Activated naive CD4-positive, alpha-beta T cell (primary cell): ENCODE measurements around the gene RBPJ.

ENCODE experiments used
- DNase-seq, 4 experiments: peaks; one replicate each; lab custom pipeline; 2025; lab: John Stamatoyannopoulos, UW

The RBPJ gene

DNA sequence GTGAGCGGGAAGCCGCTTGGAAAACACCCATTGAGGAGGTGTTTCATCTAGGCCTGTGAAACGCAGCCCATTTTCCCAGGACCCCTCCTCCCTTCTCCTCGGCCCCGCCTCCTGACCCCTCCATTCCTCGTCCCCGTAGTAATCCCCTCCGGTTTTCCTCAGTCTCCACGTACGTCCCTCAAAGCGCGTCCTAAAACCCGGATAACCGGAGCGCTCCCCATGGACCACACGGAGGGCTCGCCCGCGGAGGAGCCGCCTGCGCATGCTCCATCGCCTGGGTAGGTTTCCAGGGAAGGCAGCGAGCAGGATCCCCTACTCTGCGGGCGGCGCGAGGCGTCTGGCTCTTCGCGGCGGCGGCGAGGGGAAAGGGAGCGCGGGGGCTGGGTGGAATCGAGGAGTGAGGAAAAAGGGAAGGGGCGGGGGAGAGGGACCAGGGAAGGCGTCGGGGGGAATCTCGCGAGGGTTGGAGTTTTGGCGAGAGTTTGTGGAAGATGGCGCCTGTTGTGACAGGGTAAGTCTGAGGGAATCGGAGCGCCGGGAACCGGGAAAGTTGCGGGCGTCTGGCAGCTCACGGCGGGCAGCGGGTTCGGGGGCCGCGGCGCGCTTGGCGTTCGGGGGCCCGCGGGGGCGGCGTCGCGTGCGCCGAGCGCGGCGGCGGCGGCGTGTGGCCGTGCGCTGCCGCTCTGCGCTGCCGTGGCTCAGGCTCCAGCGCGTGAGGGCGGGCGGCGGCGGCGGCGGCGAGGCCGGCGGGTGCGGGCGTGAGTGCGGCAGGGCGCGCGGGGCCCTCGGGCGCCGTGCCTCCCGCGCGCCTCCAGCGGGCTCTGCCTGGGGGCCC, at the start of gene RBPJ:
Gene RBPJ (plus strand): TSS at position 477 of the 835 bp plus-strand sequence. CDS start 15 bp downstream, at position 492.
- peak; percentile 57 to 76 (median 72) for DNase-seq

DNA sequence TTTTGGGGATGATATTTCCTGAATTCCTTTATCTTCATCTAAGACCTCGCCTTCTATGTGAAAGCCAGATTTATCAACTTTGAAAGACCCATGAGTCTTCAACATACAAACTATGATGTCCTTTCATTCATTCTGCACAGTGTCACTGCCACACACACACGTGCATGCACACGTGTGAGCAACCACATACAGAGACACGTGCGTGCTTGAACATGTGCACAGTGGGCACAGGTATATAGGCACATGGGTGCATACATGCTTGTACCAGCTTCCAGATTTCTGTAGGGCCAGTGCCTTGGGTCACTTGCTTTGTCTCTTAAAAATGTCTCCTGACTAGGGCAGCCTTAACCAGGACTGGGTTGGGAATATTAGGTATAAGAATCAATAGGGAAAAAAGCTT, 49.1 kb upstream of the RBPJ start:
- no peak for DNase-seq

DNA sequence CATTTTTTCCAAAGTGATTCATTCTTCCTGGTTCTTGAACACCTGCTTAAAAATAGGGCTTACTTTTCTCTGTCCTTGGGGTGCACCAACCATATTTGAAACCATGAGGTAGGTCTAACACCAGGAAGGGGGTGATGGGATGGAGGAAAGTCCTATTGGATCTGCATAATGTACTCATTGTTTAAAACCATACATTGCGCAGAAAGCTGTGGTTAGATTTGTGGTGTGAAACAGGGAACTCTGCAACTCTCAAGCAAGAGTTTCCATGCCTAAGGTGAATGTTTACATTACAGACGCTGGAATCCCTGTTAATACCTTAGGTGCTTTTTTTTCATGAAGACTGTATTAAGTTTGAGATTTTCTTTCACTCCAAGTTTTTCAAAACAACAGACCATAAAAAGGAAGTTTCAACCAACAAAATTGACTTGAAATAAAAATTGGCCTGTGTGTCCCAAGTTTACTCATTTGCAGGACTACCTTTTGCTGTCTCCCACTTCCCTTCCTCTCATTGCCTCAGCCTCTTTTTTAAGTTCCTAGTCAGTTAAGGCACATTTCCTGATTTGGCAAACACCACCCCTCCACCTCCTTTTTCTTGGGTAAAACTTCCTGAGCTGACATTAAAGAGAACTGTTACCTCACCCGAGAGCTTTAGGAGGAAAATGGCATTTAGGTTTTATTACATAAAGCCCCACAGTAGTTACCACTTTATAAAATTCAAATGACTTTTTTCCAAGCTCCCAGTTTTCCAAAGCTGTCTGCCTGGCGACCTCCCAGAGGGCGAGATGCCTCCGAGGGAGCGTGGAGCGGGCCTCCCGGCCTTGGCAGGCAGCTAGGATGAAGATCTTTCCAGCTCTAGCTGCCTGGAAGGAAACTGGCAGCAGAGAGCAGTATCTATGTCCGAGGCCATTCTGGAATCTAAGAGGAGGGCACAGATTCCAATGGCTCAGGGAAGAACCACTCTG, 47.9 kb upstream of the RBPJ start:
- no peak for DNase-seq

DNA sequence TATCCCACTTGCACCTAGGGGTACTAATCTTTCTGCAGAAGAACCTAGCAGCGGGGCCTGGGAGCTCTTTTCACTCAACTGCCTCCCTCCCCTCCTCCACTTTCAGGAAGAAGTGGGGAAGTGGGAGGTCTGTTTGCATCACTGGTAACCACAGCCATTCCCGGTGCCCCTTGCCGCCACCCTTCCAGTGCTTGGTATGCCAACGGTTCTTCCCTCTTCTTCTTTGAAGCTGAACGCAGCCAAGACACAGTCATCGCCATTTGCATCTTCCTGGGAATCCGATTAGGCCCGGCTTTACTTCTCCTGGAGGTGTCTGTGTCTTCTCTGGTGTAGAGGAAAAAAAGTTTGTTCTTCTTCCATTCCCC, 47.2 kb upstream of the RBPJ start:
- no peak for DNase-seq

DNA sequence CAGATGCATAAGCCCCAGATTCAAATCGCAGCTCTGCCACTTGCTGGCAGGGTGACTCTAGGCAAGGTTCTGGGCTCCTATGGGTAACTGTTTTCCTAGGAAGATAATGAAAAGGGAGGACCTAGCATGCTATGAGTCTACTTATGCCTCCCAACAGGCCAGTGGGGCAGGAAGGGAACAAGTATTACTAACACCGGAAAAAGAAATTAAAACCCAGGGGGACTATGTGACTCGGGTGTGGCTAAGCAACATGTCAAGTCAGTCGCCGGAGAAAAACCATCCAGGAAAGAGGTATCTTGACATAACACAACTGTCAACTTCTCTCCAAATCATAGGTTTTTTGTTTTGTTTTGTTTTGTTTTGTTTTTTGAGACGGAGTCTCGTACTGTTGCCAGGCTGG, 45.5 kb upstream of the RBPJ start:
- no peak for DNase-seq

DNA sequence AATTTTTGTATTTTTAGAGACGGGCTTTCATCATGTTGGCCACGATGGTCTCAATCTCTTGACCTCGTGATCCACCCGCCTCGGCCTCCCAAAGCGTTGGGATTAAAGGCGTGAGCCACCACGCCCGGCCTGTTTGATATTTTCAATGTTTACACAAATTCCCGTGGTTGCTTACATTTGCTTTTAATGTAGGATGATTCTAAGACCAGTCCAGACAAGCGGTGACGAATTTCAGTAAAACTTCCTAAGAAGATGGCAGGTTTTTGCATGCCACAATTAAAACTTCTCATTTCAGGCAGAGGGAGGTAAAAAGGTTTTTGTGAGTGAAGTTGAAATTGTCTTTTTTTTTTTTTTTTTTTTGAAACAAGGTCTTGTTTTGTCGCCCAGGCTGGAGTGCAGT, 41.4 kb upstream of the RBPJ start:
- no peak for DNase-seq

DNA sequence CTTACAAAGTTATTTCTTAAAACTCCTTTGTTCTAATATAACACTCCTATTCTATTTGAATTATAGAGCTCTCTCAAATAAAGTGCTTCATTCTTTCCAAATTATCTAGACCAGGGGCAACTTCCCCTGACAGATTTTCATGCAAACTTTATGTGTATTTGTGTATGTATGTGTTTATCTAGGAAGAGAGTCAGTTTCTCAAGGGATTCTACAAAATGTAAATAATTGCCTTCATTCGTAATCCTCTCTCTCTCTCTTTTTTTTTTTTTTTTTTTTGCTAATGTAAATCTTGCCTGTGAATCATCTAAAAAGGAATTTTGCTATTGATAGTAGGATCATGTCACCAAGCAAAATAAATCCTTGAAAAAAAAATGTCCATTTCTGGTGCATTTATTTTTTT, 38.9 kb upstream of the RBPJ start:
- no peak for DNase-seq

DNA sequence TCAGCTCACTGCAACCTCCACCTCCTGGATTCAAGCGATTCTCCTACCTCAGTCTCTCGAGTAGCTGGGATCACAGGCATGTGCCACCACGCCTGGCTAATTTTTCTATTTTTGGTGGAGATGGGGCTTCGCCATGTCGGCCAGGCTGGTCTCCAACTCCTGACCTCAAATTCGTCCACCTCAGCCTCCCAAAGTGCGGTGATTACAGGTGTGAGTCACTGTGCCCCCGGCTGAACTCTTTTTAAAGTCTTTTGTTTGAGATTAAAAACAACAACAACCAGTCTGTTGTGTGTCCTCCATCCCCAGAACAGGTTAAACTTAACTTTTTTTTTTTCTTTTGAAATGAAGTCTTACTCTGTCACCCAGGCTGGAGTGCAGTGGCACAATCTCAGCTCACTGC, 36.3 kb upstream of the RBPJ start:
- no peak for DNase-seq

DNA sequence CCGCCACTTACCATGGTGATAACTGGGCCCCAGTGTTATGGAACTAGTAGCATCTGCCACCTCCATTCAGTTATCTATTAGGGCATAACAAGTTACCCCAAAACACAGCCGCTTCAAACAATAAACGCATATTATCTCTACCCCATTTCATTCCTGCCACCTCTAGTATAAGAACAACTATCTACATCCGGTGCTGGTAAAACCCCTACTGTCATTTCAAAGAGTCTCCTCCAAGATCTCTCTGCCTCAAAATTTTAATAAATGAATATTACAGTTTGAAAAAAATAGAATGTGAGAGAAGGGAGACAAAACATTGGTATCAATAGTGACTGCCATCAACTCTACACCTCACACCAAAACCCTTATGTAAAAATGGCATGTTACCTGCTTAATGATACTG, 35.5 kb upstream of the RBPJ start:
- no peak for DNase-seq

DNA sequence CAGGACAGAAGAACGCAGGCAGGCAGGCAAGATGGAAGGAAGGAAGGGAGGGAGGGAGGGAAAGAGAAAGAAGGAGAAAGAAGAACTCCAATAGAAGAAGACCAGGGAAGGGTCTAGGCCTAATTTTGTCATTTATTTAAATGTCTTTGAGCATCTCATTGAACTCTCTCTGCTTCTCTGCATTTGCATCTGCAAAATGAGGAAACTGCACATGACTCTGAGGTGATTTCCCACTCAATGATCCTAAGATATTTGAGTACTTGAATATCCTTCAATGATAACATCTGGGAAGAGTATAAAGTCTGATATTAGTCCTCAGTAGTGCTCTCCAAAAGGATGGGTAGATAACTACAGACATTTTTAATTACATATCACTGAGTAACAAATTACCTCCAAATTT, 33.1 kb upstream of the RBPJ start:
- no peak for DNase-seq

DNA sequence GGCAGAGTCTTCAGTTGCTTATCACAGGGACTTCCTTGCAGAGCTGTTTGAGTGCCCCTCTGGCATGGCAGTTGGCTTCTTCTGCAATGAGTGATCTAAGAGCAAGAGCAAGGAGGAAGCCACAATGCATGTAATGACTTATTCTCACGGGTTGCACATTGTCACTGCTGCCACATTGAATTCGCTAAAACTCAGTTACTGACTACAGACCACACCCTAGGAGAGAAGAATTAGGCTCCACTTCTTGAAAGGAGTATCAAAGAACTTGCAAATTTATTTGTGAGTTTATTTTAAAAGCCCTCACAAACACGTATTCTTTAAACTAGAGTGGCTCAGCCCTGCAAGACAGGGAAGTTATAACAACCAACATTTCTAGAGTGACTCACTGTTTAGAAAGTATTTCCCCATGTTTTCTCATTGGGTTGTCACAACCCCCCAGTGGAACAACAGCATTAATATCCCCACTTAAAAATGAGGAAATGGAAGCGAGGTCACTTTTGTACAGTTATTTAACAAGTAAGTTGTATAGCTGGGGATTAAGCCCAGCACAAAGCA, 32.4 kb upstream of the RBPJ start:
- DNase-seq, result no peak

DNA sequence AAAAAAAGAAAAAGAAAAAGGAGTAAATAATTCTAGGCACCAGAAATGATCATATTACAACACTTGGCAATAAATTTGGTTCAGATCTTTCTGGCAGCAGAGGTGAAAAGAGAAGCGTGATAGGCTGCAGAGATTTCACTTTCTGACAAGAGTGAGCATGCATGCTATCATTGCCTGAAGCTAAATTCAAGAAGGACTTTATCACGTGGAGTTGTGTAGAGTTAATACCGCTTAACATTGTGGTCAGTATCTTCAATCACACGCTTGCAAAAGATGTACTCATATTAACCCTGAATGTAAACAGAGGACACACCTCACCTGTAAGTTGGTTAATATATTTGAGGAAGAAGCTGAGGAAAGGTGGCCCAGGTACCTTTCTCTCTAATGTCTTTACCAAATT, 31.4 kb upstream of the RBPJ start:
- DNase-seq, result no peak

DNA sequence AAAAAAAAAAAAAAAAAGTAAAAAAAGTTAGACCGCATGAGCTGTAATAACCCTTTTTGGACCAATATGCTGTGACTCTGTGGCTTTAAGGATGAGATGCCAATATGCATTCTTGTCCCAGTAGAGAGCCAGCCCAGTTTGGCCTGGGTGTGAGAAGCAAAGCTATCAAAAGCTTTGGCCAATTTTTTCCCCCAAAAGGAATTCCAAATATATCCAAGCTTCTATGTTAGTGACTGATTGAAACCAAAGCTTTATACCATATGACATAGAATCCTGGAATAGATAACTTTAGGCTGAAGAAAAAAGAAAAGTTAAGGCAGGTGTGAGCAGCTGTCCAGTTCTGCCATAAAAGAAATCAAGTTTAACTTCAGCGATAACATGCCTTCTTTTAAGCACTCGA, 30.5 kb upstream of the RBPJ start:
- no peak for DNase-seq

DNA sequence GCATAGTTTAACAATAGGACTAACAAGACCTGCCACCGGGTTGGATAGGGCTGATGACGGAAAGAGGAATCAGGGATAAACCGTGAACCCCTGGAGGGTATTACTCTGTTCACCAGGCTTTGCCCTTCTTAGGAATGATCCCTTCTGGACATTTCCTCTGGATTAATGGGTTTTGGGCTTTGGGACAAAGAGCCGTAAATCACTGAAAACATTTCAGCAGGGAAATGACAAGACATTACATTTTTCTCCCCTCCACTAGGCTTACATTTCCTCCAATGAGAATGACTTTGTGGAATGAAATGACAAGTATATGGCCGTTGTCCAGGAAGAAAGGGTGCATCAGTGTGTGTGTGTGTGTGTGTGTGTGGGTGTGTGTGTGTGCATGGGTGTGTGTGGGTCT, 25.9 kb upstream of the RBPJ start:
- no peak for DNase-seq

DNA sequence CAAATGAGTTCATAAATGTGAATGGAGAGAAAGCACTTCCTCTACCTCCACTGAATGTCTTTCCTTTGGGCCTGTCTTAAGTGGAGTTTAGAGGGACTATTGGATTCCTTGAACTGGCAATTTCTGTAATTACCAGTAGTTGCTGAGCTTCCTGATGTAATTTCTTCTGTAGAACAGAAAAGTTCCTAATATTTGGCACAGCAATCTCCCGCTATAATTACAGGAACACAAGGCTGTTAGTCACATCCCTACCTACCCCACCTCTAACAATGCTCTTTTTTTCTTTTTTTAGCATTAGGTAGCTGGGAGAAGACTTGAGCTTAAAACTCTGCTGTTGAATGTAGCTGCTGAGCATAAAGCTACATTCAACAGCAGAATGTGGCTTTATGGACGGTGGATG, 24.8 kb upstream of the RBPJ start:
- DNase-seq, result no peak

DNA sequence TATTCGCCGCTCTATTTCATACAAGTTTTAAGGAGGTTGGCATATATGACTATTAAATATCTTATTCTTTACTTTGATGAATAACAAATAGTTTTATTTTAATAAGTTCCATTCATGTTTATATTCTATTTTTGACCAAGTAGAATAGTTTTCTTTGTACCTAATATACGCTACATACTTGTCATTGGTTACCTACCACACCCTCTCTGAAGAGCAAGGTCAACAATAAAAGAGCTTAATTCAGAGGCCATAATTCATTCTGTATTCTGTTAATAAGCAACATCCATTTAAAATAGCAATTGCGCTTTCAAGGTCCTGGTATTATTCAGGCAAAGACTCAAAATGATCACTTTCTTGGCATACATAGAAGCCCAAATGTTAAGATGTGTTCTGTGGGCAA, 24.3 kb upstream of the RBPJ start:
- no peak for DNase-seq

DNA sequence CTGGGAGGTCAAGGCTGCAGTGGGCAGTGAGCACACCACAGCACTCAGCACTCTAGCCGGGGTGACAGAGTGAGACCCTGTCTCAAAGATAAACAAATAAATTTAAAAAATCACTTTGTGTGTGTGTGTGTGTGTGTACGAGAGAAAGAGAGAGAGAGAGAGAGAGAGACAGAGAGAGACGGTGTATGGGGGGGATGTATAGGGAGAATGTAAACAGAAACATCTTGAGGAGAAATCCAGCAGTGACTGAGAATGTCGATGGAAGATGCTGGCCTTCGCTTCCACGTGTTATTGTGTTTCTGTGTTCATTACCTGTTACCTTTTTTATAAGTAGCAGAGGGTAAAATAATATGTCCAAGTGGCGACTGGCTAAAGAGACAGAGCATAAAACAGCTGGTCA, 23.6 kb upstream of the RBPJ start:
- no peak for DNase-seq

DNA sequence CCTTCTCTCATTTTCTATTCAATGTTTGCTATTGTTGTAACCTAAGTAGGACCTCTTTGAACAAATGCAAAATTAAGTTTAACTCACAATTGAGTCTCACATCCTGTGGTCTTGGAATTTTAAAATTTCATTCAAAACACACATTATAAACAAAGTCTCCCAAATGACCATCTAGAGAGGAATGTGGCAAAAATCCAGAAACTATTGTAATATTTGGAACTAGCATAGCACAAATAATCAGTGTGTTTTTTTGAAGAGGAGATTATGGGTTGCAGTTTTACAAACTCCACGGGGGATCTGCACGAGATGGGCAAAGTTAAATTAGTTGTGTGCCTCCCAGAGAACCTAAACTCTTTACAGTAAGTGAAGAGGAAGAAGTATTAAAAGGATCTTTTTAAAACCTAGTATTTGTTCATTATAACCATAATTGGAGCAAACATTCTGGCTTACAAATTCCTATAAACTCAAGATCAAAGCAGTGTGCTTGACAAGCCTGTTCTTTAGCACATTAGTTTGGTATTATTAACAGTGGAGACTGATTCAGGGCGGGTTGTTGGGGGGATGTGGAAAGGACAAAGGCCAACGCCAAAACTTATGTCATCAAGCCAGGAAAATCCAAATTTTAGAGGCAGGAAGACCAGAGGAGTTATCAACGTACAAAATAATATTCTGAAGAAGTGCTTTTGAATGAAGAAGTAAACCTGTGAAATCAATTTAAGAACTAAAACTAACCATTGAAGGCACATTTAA, 22.4 kb upstream of the RBPJ start:
- no peak for DNase-seq

DNA sequence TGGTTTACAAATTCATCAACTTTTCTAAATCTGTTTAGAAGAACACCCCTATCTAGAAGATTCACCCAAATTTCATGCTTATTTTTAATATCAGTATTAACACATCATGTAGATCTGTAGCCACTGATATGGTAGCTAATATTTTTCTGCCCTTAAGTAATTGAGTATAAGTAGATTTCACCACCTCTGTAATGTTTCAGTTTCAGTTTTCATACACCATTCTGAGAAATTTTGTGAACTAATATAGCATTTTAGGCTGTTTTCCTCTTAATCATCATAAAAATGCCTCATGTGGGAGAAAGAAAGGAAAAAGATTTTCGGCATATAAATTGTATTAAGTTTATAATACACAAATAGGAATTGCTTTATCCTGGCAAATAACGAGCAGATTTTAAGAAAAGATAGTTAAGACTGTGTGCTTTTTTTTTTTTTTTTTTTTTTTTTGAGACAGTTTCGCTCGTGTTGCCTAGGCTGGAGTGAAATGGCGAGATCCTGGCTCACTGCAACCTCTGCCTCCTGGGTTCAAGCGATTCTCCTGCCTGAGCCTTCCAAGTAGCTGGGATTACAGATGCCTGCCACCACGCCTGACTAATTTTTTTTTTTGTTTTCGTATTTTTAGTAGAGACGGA, 21.4 kb upstream of the RBPJ start:
- DNase-seq, result no peak

DNA sequence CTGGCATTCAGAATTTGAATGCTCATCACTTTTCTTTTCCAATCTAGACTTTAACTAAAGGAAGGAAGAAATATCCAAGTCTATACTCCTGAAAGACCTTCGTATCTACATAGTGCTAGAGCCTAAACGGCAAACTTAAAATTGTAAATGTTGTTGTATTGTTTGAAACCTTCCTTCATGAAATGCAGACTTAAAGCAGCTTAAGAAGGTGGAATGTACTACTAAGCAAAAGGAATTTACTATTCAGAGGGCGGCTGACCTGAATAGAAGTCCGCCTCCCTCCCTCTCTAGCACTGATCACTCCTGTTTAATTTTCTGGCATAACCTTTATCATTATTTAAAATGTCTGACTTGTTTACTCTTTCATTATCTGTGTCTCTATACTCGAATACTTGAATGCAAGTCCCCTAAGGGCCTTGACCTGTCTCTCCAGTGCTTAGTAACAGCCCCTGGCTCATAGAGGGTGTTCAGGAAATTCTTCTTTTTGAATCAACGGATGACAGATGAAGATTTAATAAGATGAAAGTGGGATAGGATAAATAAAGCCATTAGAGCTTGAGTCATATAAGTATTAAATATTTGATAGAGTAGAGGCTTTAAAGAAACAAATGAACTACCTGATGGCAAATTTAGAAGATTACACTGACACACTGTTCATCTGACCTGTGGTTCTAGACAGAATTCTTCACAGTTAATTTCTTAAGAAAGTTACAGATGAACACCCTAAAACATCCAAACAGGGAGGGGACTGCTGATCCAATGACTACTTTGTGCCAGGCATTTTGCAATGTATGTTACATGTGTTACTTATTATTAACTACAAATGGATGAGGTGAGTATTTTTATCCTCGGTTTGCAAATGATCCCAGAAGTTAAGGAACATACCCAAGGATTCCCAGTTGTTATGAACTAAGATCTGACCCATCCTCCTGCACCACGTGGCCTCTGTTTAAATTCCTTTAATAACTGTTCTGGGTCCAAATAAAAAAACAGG, 20.2 kb upstream of the RBPJ start:
- no peak for DNase-seq
